NOMO-1 treated with DMSO at 0.1 percent for 48 hours (cell line): ENCODE data around the gene ITPA.

ENCODE experiments used
- DNase-seq: peaks from one replicate; lab custom pipeline; 2025; ENCODE audit not compliant: unreplicated experiment; lab: John Stamatoyannopoulos, UW

Gene ITPA

GRCh38 chr20:3227506-3227905, 18.2 kb downstream of the ITPA start:
- DNase-seq = no peak

GRCh38 chr20:3227936-3228749, 18.8 kb downstream of the ITPA start:
- DNase-seq = no peak

- DNase-seq = no peak
Observed at GRCh38 chr20:3228750-3229032, 19.4 kb downstream of the ITPA start.

GRCh38 chr20:3229158-3229557, 19.9 kb downstream of the ITPA start:
- DNase-seq = no peak

GRCh38 chr20:3229798-3230197, 20.5 kb downstream of the ITPA start:
- no peak for DNase-seq

GRCh38 chr20:3231116-3231515, 21.8 kb downstream of the ITPA start:
- no peak for DNase-seq

DNA sequence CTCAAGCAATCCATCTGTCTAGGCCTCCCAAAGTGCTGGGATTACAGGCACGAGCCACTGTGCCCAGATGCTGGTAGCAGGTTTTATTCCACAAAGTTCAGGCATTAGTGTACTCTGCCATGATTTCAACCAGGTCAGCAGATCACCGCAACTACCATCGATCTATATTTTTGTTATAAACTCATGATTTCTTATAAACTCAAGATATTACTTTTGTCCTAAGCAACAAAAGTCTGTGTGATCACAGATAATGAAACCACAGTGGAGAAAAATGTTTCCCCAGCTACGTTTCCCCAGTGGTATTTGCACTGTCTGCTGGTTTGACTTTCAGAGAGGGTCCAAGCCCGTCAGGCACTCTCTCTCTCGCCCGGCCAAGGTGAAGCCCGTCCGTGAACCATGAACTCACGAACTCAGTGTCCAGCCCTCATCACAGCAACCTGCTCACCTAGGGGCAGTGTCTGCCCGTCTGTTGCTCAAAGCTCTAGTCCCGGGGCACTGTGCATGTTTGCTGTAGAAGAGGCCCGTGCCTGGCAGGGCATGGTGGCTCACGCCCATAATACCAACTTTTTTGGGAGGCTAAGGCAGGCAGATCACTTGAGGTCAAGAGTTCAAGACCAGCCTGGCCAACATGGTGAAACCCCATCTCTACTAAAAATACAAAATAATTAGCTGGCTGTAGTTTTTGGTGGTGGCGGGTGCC, 22.7 kb downstream of the ITPA start:
- DNase-seq = no peak

DNA sequence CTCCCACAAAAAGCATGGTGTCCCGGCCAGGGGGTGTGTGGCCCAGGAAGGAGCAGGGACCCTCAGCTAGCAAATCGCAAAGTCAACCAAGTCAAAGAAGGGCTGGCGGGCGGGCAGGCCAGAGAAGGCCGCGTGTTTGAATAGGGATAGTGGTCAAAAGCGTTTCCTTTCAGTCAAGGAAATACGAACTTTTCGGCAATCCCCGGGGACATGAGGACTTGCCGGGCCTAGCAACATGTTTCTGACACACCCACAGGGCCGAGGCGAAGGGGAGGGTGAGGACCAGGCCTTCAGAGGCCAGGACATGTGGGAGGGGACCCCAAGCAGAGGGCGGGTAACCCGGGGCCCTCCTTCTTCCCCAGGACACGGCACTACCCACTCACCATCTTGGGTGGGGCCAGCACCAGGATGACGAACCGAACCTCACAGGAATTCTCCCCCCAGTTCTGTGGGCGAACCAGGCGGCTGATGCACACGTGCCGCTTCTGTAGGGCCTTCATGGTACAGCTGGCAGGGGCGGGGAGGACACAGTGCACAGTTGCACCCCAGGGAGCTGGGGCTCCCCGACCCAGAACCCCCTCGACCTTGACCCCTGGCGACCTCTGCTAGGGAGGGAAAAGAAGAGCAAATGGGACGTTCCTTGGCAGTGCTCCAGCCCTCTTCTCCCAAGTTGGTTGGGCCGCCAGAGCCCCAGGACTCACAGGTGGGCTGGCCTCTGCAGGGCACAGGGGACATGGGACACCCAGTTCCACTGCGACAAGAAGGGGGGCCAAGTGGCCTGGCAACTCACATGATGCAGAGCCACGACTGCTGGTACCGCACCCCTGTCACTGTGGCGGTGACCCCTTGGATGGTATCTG, 24.1 kb downstream of the ITPA start:
- DNase-seq = no peak

DNA sequence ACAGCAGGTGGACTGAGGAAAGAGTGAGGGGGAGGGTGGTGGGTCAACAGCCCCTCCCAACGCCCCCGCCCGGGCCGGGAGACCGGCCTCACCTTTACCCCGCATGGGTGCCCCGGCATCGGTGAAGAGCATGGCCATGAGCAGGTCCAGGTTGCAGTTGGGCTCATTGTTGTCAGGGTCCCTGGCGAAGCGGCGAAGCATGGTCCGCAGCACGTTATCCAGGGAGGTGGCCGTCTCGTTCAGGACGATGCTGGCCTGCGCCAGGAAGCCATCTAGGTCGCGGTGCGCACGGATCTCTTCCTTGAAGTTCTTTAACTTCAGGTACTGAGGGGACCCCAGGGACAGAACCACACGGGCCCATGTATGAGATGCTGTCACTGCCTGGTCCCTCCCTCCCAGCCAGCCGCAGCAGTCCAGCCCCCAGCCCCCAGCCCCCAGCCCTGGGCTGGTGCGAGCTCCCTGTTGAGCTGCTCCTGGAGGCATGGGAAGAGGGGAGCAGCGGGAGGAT, 24.7 kb downstream of the ITPA start:
- no peak for DNase-seq

GRCh38 chr20:3235666-3236324, 26.5 kb downstream of the ITPA start:
- DNase-seq = no peak

DNA sequence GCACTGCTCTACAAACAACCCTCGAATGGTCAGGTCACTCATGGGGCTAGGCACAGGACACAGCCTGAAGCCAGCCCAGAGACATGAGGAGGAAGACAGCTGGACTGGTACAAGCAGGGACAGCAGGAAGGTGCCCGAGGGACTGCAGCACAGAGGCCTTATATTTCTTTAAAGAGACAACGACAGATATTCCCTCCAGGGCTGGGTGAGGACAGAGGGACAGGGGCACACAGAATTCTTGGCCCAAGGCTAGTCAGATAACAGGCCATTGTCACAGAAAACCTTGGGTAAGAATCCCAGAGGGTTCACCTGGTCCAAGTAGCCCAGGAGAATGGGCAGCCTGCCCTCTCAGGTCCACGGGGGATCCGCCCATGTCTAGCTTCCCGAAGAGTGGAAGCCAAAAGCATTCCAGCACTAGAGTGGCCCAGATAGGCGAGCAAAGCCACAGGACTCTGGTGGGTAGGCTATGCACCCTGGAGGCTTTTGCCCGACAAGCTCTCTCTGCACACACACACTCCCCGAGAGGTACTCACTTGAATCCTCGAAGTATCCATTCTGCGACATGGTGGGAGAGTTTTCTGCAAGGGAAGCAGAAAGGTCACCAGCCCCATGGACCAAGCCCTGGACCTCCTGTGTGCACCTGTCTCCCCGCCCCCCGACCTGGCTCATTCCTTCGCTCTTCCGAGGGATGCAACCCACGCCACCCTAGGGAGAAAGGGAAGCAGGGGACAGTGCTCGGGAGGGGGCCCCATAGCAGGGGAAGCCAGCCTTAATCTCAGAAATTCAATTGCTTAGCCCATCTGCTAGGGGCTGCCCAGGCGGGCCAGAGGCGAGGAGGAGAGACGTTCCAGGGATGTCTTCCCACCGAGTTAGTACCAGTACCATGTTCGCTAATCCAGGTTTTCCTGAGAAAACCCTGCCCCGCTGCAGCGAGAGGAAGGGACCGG, 28.0 kb downstream of the ITPA start:
- DNase-seq = no peak

DNA sequence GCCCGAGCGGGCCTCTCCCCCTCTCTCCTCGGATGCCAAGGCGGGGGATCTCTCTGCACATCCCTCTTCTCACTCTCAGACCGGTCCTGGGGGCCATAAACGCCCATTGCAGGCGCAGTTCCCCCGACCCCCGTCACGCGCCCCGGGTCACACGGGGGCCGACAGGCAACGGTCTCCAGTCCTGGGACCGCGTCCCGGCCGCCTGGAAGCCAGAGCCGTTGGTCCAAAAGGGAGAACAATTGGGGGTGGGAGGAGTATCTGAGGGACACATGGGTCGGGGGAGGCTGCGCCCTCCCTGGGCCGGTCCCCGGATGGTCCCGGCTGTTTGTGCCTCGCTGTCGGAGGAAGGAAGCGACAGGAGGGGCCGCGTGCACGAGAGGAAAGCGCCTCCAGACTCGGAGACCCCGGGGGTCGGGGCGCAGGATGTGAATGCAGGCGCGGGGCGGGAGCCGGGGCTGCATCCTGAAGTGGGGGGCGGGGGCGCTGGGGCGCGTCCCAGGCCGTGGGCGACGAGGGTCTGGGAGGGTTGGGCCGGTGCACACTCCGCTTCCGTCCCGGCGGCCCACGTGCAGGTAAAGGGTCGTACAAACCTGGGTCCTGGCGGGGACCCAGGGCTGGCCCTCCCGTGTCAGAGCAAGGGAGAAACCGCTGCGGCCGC, 28.8 kb downstream of the ITPA start:
- no peak for DNase-seq

DNA sequence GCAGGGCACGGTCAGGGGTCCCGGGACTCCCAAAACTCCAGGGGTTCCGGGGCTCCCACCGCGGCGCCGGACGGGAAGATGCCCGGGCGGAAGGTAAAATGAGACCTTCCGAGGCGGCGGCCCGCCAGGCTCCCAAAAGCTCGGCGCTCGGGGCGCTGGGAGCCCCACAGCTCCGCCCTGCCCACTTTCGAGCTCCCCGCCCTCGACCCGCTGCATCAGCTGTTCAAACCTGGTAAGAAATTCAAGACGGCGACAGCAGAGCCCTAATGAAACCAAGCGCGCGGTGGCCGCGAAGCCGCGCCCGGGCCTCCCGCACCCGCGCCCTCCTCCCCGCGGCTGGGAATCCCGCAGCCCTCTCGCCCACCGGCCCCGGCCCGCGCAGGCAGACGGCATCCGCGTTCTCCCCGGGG, 29.3 kb downstream of the ITPA start:
- DNase-seq = peak; percentile 9

DNA sequence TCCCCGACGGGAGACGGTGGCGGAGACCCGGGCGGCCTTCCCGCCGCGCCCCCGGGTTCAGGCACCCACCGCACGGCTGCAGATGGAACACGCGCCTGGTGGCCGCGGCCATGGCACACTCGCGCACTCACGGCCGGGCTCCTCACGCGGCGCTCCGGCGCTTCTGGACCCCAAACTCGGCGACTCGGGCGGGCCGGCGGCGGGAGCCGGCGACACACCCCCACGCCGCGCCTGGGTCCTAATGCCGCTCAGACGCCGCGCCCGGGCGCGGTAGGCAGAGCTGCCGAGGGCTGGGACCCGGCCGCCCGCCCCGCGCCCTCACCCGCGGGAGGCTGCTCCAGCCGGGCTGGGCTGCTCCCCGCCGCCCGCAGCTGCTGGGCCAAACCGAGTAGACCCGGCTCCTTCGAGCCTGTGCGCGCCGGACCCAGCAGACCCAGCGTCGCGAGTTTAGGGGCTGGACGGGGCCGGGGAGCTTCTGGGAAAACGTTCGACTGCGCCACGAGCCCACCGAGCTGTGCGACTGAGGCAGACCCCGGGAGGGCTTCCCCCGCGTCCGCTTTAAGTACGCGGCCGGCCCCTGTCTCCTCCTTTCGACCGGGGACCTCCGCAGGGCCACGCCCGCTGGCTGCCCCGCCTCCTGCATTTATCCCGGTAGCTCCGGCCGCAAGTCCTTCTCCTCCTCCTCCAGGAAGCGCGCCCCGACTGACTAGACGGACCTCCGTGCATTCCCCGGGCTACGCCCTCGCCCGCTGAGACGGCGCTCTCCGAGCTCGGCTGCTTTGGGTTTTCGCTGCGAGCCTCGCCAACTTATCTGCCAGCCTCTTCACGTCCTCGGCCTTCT, 29.9 kb downstream of the ITPA start, which contains the start of gene SLC4A11:
Gene SLC4A11, minus strand, starts transcription at position 165 of the 841 bp plus-strand sequence. Its CDS starts 53 bp downstream, at position 112.
- peak; percentile 49 for DNase-seq

DNA sequence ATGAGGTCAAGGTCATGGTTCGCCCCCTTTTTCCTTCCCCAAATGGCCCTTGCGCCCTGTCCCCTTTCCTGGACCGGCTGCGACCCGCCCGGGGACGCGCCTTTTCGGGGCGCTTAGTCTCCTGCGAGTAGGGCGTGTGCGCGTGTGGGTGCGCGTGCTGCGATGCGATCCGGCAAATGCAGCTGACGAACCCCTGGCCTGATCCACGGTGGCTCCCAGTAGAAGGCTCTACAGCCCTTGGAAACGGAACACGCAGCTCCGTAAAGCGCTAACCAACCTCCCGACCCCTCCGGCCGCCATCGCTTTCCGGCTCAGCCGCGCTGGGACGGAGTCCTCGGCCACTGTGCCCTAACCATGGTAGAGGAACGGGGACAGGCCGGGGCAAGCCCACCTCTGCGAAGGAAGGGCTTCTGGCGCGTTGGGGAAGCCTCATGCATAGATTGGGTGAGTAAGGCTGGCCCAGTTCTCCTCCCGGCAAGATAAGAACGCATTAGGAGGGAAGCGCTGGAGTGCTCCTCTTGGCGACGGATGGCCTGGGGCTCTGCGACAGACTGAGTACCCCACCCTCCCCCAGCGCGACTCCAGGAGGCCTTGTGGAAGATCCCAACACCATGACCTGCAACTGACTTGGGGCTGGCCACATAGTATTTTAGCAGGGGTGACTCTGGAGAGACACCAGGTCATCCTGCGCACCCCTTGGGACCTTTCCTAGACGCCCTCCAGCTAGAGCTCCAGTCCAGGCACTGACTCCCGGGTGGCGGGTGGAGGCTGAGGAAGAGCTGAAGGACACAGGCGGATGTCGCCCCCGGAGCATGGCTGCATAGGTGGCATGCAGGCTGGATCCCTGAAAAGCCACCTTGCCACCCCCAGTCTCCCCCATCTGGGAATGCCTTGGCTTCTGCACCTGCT, 30.8 kb downstream of the ITPA start:
- DNase-seq = no peak

DNA sequence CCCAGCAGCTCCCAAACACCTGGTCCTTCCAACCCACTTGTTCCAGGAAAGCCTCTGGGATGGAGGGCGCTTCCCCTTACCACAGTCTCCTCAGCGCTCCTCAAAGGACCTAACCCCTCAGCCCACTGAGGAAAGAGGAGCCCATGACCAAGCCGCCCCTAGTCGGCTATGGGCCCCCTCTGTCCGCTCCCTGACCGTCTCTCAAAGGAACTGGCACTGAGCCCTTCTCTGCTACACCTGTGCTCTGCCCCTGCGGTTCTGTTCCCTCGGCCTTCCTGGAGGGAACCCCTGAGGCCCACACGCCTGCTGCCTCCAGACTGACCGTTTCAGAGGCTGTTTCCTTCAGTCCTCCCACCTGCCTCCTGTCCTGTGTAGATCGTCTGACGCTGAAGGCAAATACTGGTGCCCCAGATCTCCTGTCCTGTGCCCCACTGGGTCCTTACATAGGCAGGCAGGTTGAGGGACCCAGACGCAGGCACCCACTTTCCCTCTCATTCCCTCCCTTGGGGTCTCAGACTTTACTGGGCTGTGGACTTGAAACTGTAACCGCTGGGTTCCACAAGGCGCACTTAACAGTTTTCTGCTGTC, 31.6 kb downstream of the ITPA start:
- DNase-seq = no peak

GRCh38 chr20:3242172-3242692, 32.9 kb downstream of the ITPA start:
- no peak for DNase-seq
